SKM-1 treated with dmso at 0.1 percent for 144 hours (cell line): ENCODE measurements around the gene PCYT1A.
A peak's percentile ranks its signal among the peaks of the same experiment; 100 is the strongest.

Source experiments
- DNase-seq: peaks from one replicate; lab custom pipeline; 2025; ENCODE audit not compliant: unreplicated experiment; lab: John Stamatoyannopoulos, UW

Gene PCYT1A

GRCh38 chr3:196238612-196239560 lies 48.6 kb downstream of the PCYT1A start:
- DNase-seq: no peak

- no peak for DNase-seq
Measured at GRCh38 chr3:196237203-196237602, 50.3 kb downstream of the PCYT1A start.

- no peak for DNase-seq
Measured at GRCh38 chr3:196236223-196236622, 51.3 kb downstream of the PCYT1A start.

GRCh38 chr3:196235452-196236122 lies 51.9 kb downstream of the PCYT1A start:
- peak; percentile 27 for DNase-seq

GRCh38 chr3:196232882-196233251 lies 54.7 kb downstream of the PCYT1A start:
- DNase-seq: no peak

- no peak for DNase-seq
Measured at GRCh38 chr3:196232154-196232881, 55.2 kb downstream of the PCYT1A start.

- no peak for DNase-seq
Measured at GRCh38 chr3:196227629-196228493, 59.7 kb downstream of the PCYT1A start.

- DNase-seq: no peak
Measured at GRCh38 chr3:196227121-196227561, 60.4 kb downstream of the PCYT1A start.

GRCh38 chr3:196225763-196226364 lies 61.7 kb downstream of the PCYT1A start:
- no peak for DNase-seq

GRCh38 chr3:196225086-196225485 lies 62.4 kb downstream of the PCYT1A start:
- no peak for DNase-seq

- DNase-seq: no peak
Measured at GRCh38 chr3:196222876-196223595, 64.5 kb downstream of the PCYT1A start.

GRCh38 chr3:196220991-196221390 lies 66.5 kb downstream of the PCYT1A start:
- peak; percentile 64 for DNase-seq

- DNase-seq: peak; percentile 90
Measured at GRCh38 chr3:196220587-196220986, 66.9 kb downstream of the PCYT1A start.

GRCh38 chr3:196219970-196220311 lies 67.6 kb downstream of the PCYT1A start:
- DNase-seq: no peak

- DNase-seq: peak; percentile 91
Measured at GRCh38 chr3:196219194-196219969, 68.1 kb downstream of the PCYT1A start.

GRCh38 chr3:196218155-196218712 lies 69.3 kb downstream of the PCYT1A start:
- no peak for DNase-seq

- DNase-seq: no peak
Measured at GRCh38 chr3:196217307-196218154, 70.0 kb downstream of the PCYT1A start.
